ENCODE measurements around the gene PPP4R3A. TPM values are rescaled to one million over a fixed set of nuclear protein-coding genes. Genes with fewer than 3 reads are reported as not detected.

The PPP4R3A gene
- total RNA-seq, 2 donors from 2014 or later: 57.5 to 104 TPM

- Histone ChIP-seq H3K4me3 (peak overlapping the region; percentile 87), H3K27me3 (replicated peaks; ENCODE audit: insufficient read depth) (no peaks in the 10 kb centered on the region), H3K4me1 (ENCODE audit: control insufficient read depth in 1 of 2, low read depth in 2 of 2) (peaks cover 23 to 29% of the 10 kb centered on the region in 2 donors), H3K36me3 (no peaks in the 10 kb centered on the region), H3K27ac (peak overlapping the region; percentile 99 to 100), H3K9me3 (no peaks in the 10 kb centered on the region)
- ATAC-seq (ENCODE audit: insufficient number of reproducible peaks, low FRiP score, low read depth) (peak; percentile 7), DNase-seq (ENCODE audit: low spot score) (no peak)
- TF ChIP-seq CTCF (IDR thresholded peaks at IDR 0.05): no peak
Measured at GRCh38 chr14:91511043-91511383, 903 bp upstream of the PPP4R3A start.

DNA sequence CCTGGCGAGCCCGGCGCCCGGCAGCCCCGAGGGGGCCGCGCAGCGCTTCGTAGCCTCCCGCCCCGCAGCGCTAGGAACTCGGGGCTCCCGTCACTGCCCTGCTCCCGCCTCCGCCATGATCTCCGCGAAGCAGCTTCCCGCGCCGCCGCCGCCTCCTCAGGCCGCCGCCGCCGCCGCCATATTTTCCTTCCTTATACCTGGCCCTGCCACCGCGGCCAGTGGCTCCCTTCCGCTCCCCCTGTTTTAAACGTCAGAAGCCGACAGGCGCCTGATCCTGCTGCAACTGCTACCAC, 286 bp downstream of the PPP4R3A start:
- peak; percentile 12 for ATAC-seq (ENCODE audit: insufficient number of reproducible peaks, low FRiP score, low read depth)
- peak overlapping the region; percentile 99 to 100 for H3K27ac ChIP-seq
- peak; percentile 14 for DNase-seq (ENCODE audit: low spot score)
- no peaks in the 10 kb centered on the region for H3K27me3 ChIP-seq (replicated peaks; ENCODE audit: insufficient read depth)
- H3K36me3 ChIP-seq: no peaks in the 10 kb centered on the region
- H3K4me1 ChIP-seq (ENCODE audit: control insufficient read depth in 1 of 2, low read depth in 2 of 2): peaks cover 31 to 40% of the 10 kb centered on the region in 2 donors
- no peaks in the 10 kb centered on the region for H3K9me3 ChIP-seq
- H3K4me3 ChIP-seq: peak overlapping the region; percentile 87
- no peak for TF ChIP-seq CTCF (IDR thresholded peaks at IDR 0.05)

GRCh38 chr14:91509083-91509877, 830 bp downstream of the PPP4R3A start:
- no peaks in the 10 kb centered on the region for H3K36me3 ChIP-seq
- peaks cover 34 to 45% of the 10 kb centered on the region in 2 donors for H3K4me1 ChIP-seq (ENCODE audit: control insufficient read depth in 1 of 2, low read depth in 2 of 2)
- no peak for TF ChIP-seq CTCF (IDR thresholded peaks at IDR 0.05)
- ATAC-seq (ENCODE audit: insufficient number of reproducible peaks, low FRiP score, low read depth): no peak
- peak overlapping the region; percentile 87 for H3K4me3 ChIP-seq
- H3K27me3 ChIP-seq (replicated peaks; ENCODE audit: insufficient read depth): no peaks in the 10 kb centered on the region
- DNase-seq (ENCODE audit: low spot score): no peak
- H3K9me3 ChIP-seq: no peaks in the 10 kb centered on the region
- H3K27ac ChIP-seq: peak overlapping the region; percentile 99 to 100

- peaks cover 36 to 54% of the 10 kb centered on the region in 2 donors for H3K4me1 ChIP-seq (ENCODE audit: control insufficient read depth in 1 of 2, low read depth in 2 of 2)
- H3K36me3 ChIP-seq: no peaks in the 10 kb centered on the region
- H3K4me3 ChIP-seq: peak overlapping the region; percentile 87
- DNase-seq (ENCODE audit: low spot score): no peak
- H3K27me3 ChIP-seq (replicated peaks; ENCODE audit: insufficient read depth): no peaks in the 10 kb centered on the region
- no peak for ATAC-seq (ENCODE audit: insufficient number of reproducible peaks, low FRiP score, low read depth)
- no peak for TF ChIP-seq CTCF (IDR thresholded peaks at IDR 0.05)
- no peak overlapping the region for H3K27ac ChIP-seq
- H3K9me3 ChIP-seq: no peaks in the 10 kb centered on the region
Measured at GRCh38 chr14:91508105-91508504, 2.0 kb downstream of the PPP4R3A start.

DNA sequence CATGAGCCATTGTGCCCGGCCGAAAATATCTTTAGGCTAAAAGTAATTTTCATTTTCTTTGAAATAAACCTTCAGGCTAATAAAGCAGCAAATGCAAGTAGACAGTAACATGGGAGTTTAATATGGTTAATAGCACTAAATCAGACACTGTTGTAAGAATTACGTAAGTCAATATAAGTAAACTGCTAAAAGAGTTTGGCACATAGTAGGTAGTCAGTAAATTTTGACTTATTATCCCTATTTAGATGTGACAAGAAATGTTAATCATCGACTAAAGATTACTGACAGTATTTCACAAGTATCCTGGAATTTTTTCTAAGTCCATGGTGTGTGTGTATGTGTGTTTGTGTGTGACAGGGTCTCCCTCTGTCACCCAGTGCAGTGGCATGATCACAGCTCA, 3.9 kb downstream of the PPP4R3A start:
- H3K27me3 ChIP-seq (replicated peaks; ENCODE audit: insufficient read depth): no peaks in the 10 kb centered on the region
- no peak for DNase-seq (ENCODE audit: low spot score)
- no peaks in the 10 kb centered on the region for H3K9me3 ChIP-seq
- no peak for ATAC-seq (ENCODE audit: insufficient number of reproducible peaks, low FRiP score, low read depth)
- peaks cover 41 to 68% of the 10 kb centered on the region in 2 donors for H3K4me1 ChIP-seq (ENCODE audit: control insufficient read depth in 1 of 2, low read depth in 2 of 2)
- no peak overlapping the region for H3K27ac ChIP-seq
- TF ChIP-seq CTCF (IDR thresholded peaks at IDR 0.05): no peak
- no peaks in the 10 kb centered on the region for H3K36me3 ChIP-seq
- peak overlapping the region; percentile 31 for H3K4me3 ChIP-seq

Measured in thoracic aorta (tissue), 2 donors.